ENCODE data around the gene CACNA2D3.

Gene CACNA2D3

GRCh38 chr3:54243056-54243931 is 120.9 kb downstream of the CACNA2D3 start:
- no peaks in the 10 kb centered on the region for H3K4me1 ChIP-seq (ENCODE audit: control insufficient read depth, insufficient read depth, low read length, poor library complexity, severe bottlenecking)
- H3K4me3 ChIP-seq (ENCODE audit: extremely low read depth, insufficient read depth, low read length, poor library complexity, severe bottlenecking), result no peak overlapping the region
- H3K9me3 ChIP-seq (ENCODE audit: control insufficient read depth, low read length), result no peaks in the 10 kb centered on the region
- 88 to 89% methylated on average over 6 to 12 of the region's 13 CpGs for WGBS, 2 experiments (ENCODE audit: insufficient coverage in 2 of 2)
- H3K27ac ChIP-seq (ENCODE audit: low read depth, low read length, severe bottlenecking), result no peak overlapping the region
- no peaks in the 10 kb centered on the region for H3K36me3 ChIP-seq (ENCODE audit: control insufficient read depth, insufficient read depth, low read length)

- Histone ChIP-seq H3K4me3 (ENCODE audit: extremely low read depth, insufficient read depth, low read length, poor library complexity, severe bottlenecking) (no peak overlapping the region), H3K27ac (ENCODE audit: low read depth, low read length, severe bottlenecking) (no peak overlapping the region), H3K36me3 (ENCODE audit: control insufficient read depth, insufficient read depth, low read length) (no peaks in the 10 kb centered on the region), H3K4me1 (ENCODE audit: control insufficient read depth, insufficient read depth, low read length, poor library complexity, severe bottlenecking) (no peaks in the 10 kb centered on the region), H3K9me3 (ENCODE audit: control insufficient read depth, low read length) (no peaks in the 10 kb centered on the region)
- WGBS, 2 experiments (ENCODE audit: insufficient coverage in 2 of 2), result 97 to 100% methylated on average over 2 to 5 of the region's 8 CpGs
Observed at GRCh38 chr3:54243960-54244682, 121.8 kb downstream of the CACNA2D3 start.

- H3K4me1 ChIP-seq (ENCODE audit: control insufficient read depth, insufficient read depth, low read length, poor library complexity, severe bottlenecking), result no peaks in the 10 kb centered on the region
- H3K4me3 ChIP-seq (ENCODE audit: extremely low read depth, insufficient read depth, low read length, poor library complexity, severe bottlenecking), result no peak overlapping the region
- H3K36me3 ChIP-seq (ENCODE audit: control insufficient read depth, insufficient read depth, low read length), result no peaks in the 10 kb centered on the region
- no peaks in the 10 kb centered on the region for H3K9me3 ChIP-seq (ENCODE audit: control insufficient read depth, low read length)
- no peak overlapping the region for H3K27ac ChIP-seq (ENCODE audit: low read depth, low read length, severe bottlenecking)
- 100% methylated on average over 1 of the region's 3 CpGs; no CpG with 5 or more reads in 1 of the 2 experiments for WGBS, 2 experiments (ENCODE audit: insufficient coverage in 2 of 2)
Observed at GRCh38 chr3:54251705-54252104, 129.4 kb downstream of the CACNA2D3 start.

GRCh38 chr3:54257125-54257720 is 134.9 kb downstream of the CACNA2D3 start:
- WGBS, 2 experiments (ENCODE audit: insufficient coverage in 2 of 2), result 85 to 94% methylated on average over 3 to 4 of the region's 7 CpGs
- H3K27ac ChIP-seq (ENCODE audit: low read depth, low read length, severe bottlenecking), result no peak overlapping the region

GRCh38 chr3:54259636-54260035 is 137.3 kb downstream of the CACNA2D3 start:
- H3K4me3 ChIP-seq (ENCODE audit: extremely low read depth, insufficient read depth, low read length, poor library complexity, severe bottlenecking), result no peak overlapping the region
- H3K36me3 ChIP-seq (ENCODE audit: control insufficient read depth, insufficient read depth, low read length), result no peaks in the 10 kb centered on the region
- no peaks in the 10 kb centered on the region for H3K9me3 ChIP-seq (ENCODE audit: control insufficient read depth, low read length)
- H3K27ac ChIP-seq (ENCODE audit: low read depth, low read length, severe bottlenecking), result no peak overlapping the region
- H3K4me1 ChIP-seq (ENCODE audit: control insufficient read depth, insufficient read depth, low read length, poor library complexity, severe bottlenecking), result no peaks in the 10 kb centered on the region
- 71 to 100% methylated on average over 1 of the region's 2 CpGs for WGBS, 2 experiments (ENCODE audit: insufficient coverage in 2 of 2)

More at GRCh38 chr3:54257125-54257720, 134.9 kb downstream of the CACNA2D3 start:
- Histone ChIP-seq H3K4me1 (ENCODE audit: control insufficient read depth, insufficient read depth, low read length, poor library complexity, severe bottlenecking) (no peaks in the 10 kb centered on the region), H3K9me3 (ENCODE audit: control insufficient read depth, low read length) (no peaks in the 10 kb centered on the region), H3K36me3 (ENCODE audit: control insufficient read depth, insufficient read depth, low read length) (no peaks in the 10 kb centered on the region), H3K4me3 (ENCODE audit: extremely low read depth, insufficient read depth, low read length, poor library complexity, severe bottlenecking) (no peak overlapping the region)

GRCh38 chr3:54261141-54261540 is 138.8 kb downstream of the CACNA2D3 start:
- H3K4me1 ChIP-seq (ENCODE audit: control insufficient read depth, insufficient read depth, low read length, poor library complexity, severe bottlenecking), result no peaks in the 10 kb centered on the region
- H3K4me3 ChIP-seq (ENCODE audit: extremely low read depth, insufficient read depth, low read length, poor library complexity, severe bottlenecking), result no peak overlapping the region
- no peaks in the 10 kb centered on the region for H3K9me3 ChIP-seq (ENCODE audit: control insufficient read depth, low read length)
- no peaks in the 10 kb centered on the region for H3K36me3 ChIP-seq (ENCODE audit: control insufficient read depth, insufficient read depth, low read length)
- H3K27ac ChIP-seq (ENCODE audit: low read depth, low read length, severe bottlenecking), result no peak overlapping the region
- WGBS, 2 experiments (ENCODE audit: insufficient coverage in 2 of 2), result 95% methylated on average over 3 of the region's 3 CpGs; no CpG with 5 or more reads in 1 of the 2 experiments

- no peak overlapping the region for H3K4me3 ChIP-seq (ENCODE audit: extremely low read depth, insufficient read depth, low read length, poor library complexity, severe bottlenecking)
- WGBS, 2 experiments (ENCODE audit: insufficient coverage in 2 of 2), result 100% methylated on average over 2 to 3 of the region's 6 CpGs
- no peak overlapping the region for H3K27ac ChIP-seq (ENCODE audit: low read depth, low read length, severe bottlenecking)
Observed at GRCh38 chr3:54262541-54262940, 140.2 kb downstream of the CACNA2D3 start.

GRCh38 chr3:54262946-54263345 is 140.6 kb downstream of the CACNA2D3 start:
- Histone ChIP-seq H3K9me3 (ENCODE audit: control insufficient read depth, low read length) (no peaks in the 10 kb centered on the region), H3K4me1 (ENCODE audit: control insufficient read depth, insufficient read depth, low read length, poor library complexity, severe bottlenecking) (no peaks in the 10 kb centered on the region), H3K4me3 (ENCODE audit: extremely low read depth, insufficient read depth, low read length, poor library complexity, severe bottlenecking) (no peak overlapping the region), H3K36me3 (ENCODE audit: control insufficient read depth, insufficient read depth, low read length) (no peaks in the 10 kb centered on the region), H3K27ac (ENCODE audit: low read depth, low read length, severe bottlenecking) (no peak overlapping the region)
- WGBS, 2 experiments (ENCODE audit: insufficient coverage in 2 of 2), result no CpG with 5 or more reads among the region's 1 CpG

More at GRCh38 chr3:54262541-54262940, 140.2 kb downstream of the CACNA2D3 start:
- no peaks in the 10 kb centered on the region for H3K36me3 ChIP-seq (ENCODE audit: control insufficient read depth, insufficient read depth, low read length)
- no peaks in the 10 kb centered on the region for H3K9me3 ChIP-seq (ENCODE audit: control insufficient read depth, low read length)
- H3K4me1 ChIP-seq (ENCODE audit: control insufficient read depth, insufficient read depth, low read length, poor library complexity, severe bottlenecking), result no peaks in the 10 kb centered on the region

GRCh38 chr3:54264050-54264449 is 141.7 kb downstream of the CACNA2D3 start:
- H3K9me3 ChIP-seq (ENCODE audit: control insufficient read depth, low read length), result no peaks in the 10 kb centered on the region
- H3K4me1 ChIP-seq (ENCODE audit: control insufficient read depth, insufficient read depth, low read length, poor library complexity, severe bottlenecking), result no peaks in the 10 kb centered on the region
- no peak overlapping the region for H3K4me3 ChIP-seq (ENCODE audit: extremely low read depth, insufficient read depth, low read length, poor library complexity, severe bottlenecking)
- WGBS, 2 experiments (ENCODE audit: insufficient coverage in 2 of 2), result 58 to 85% methylated on average over 3 to 4 of the region's 4 CpGs
- no peaks in the 10 kb centered on the region for H3K36me3 ChIP-seq (ENCODE audit: control insufficient read depth, insufficient read depth, low read length)
- H3K27ac ChIP-seq (ENCODE audit: low read depth, low read length, severe bottlenecking), result no peak overlapping the region

- no peaks in the 10 kb centered on the region for H3K9me3 ChIP-seq (ENCODE audit: control insufficient read depth, low read length)
- no peak overlapping the region for H3K27ac ChIP-seq (ENCODE audit: low read depth, low read length, severe bottlenecking)
- H3K36me3 ChIP-seq (ENCODE audit: control insufficient read depth, insufficient read depth, low read length), result no peaks in the 10 kb centered on the region
- no peaks in the 10 kb centered on the region for H3K4me1 ChIP-seq (ENCODE audit: control insufficient read depth, insufficient read depth, low read length, poor library complexity, severe bottlenecking)
- WGBS, 2 experiments (ENCODE audit: insufficient coverage in 2 of 2), result 74 to 88% methylated on average over 2 to 3 of the region's 4 CpGs
- no peak overlapping the region for H3K4me3 ChIP-seq (ENCODE audit: extremely low read depth, insufficient read depth, low read length, poor library complexity, severe bottlenecking)
Observed at GRCh38 chr3:54270816-54271526, 148.6 kb downstream of the CACNA2D3 start.

All from mesodermal cell (in vitro differentiated cells).